Chondrocyte (in vitro differentiated cells): Measurements from ENCODE around the gene SVIL. TPM values are rescaled to one million over a fixed set of nuclear protein-coding genes. Genes with fewer than 3 reads are reported as not detected.

Source experiments
- DNase-seq: peaks from one replicate; pipeline ENCODE4 v3.0.0; 2021; ENCODE audit warnings: mixed read lengths, low spot score
- H3K27ac Mint-ChIP-seq: one replicate; pipeline ENCODE4 v1.8.0; 2021; ENCODE audit warnings: mild to moderate bottlenecking, moderate library complexity, mixed read lengths; ENCODE audit not compliant: unreplicated experiment
- H3K27me3 Mint-ChIP-seq: 2 replicates; pipeline ENCODE4 v1.8.0; 2021; ENCODE audit warnings: low read depth, mixed read lengths
- H3K36me3 Mint-ChIP-seq: 2 replicates; pipeline ENCODE4 v1.8.0; 2021; ENCODE audit warnings: low read depth, mixed read lengths
- H3K4me1 Mint-ChIP-seq: 2 replicates; pipeline ENCODE4 v1.8.0; 2021; ENCODE audit warnings: low read depth, mild to moderate bottlenecking, mixed read lengths
- H3K4me3 Mint-ChIP-seq: one replicate; pipeline ENCODE4 v1.8.0; 2021; ENCODE audit warnings: mild to moderate bottlenecking, moderate library complexity, mixed read lengths; ENCODE audit not compliant: unreplicated experiment
- H3K9me3 Mint-ChIP-seq: 2 replicates; pipeline ENCODE4 v1.8.0; 2021; ENCODE audit warnings: low read depth, mixed read lengths
- total RNA-seq: library from RNA; stranded (reverse); gene quantifications from 3 replicates; pipeline ENCODE4 v1.2.1, GENCODE V29; 2021
- TF ChIP-seq, protein P1 (sequence below): fragments of 200-600 bp; sonication (generic); IDR thresholded peaks from 2 replicates; pipeline ENCODE4 v1.5.0; 2021; ENCODE audit warnings: antibody characterized with exemption, mild to moderate bottlenecking, moderate library complexity

Gene SVIL
- total RNA-seq, 1 donor from 2014 or later = 112 TPM

DNA sequence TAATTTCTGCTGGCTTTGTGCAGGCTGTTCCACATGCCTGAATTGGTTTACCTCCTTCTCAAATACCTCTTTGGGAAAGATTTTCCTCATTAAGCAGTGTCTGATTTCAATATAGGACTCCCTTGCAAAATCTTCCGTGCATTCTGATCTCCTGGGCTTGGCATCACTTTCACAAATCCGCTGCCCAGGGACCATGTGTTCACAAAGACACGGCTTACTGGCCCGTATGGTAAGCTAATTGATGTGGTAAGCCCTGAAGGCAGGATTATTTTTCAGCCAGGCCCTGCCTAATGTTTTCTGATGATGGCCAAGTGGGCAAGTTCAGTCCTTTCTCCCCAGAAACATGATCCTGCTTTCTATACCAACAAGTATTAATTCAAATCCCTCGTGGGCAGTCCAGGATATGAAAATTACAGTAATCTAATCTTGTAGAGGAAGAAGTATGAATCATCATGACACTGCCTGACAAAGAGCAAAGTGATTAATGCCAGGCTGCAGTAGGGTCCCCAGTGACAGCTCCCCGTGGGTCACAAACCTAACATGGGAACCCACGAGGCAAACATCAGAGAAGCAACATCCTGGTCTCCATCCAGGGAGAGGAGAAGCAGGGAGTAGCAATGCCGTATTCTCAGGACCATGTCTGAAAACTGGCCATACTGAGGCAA is 11.6 kb upstream of the SVIL start:
- Mint-ChIP-seq H3K9me3 (no peaks in the 10 kb centered on the region), H3K4me3 (peak overlapping the region; percentile 8), H3K27ac (peak overlapping the region; percentile 91), H3K36me3 (peaks cover under 1% of the 10 kb centered on the region), H3K4me1 (peaks cover 90% of the 10 kb centered on the region), H3K27me3 (no peaks in the 10 kb centered on the region)
- DNase-seq = no peak
- TF ChIP-seq, protein P1, sequence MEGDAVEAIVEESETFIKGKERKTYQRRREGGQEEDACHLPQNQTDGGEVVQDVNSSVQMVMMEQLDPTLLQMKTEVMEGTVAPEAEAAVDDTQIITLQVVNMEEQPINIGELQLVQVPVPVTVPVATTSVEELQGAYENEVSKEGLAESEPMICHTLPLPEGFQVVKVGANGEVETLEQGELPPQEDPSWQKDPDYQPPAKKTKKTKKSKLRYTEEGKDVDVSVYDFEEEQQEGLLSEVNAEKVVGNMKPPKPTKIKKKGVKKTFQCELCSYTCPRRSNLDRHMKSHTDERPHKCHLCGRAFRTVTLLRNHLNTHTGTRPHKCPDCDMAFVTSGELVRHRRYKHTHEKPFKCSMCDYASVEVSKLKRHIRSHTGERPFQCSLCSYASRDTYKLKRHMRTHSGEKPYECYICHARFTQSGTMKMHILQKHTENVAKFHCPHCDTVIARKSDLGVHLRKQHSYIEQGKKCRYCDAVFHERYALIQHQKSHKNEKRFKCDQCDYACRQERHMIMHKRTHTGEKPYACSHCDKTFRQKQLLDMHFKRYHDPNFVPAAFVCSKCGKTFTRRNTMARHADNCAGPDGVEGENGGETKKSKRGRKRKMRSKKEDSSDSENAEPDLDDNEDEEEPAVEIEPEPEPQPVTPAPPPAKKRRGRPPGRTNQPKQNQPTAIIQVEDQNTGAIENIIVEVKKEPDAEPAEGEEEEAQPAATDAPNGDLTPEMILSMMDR = no peak

DNA sequence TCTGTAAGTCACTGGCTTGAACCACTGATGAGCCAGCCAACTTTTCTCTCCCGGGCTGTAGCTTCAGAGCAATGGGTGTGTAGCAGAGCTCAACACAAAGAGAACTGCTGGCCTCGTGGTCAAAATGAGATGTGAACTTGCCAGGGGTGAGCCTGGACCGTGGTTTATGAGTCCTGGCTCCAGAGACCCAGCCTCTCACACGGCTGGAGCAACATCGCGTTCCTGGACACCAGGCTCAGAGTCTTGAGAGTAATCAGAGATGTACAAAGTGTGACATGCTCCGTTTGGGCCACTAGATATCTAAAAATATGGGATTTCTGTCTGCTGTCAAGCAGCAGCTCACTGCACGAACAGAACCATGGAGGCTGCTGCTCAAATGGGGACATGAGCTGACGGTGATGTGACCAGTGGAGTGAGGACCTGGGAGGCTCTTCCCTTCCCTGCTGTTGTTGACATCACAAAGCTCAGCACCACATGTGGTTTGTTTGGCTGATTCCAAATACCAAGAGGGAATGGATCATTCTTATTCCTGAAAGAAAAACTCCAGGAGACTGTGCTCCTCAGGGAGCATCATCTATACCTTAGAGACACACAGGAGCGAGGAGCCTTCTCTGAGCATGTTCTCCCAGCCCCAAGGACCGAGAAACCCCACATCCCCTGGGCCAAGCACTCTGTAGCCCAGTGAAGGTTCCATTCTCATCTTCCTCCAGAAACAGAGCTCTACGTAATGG is 9.2 kb upstream of the SVIL start:
- TF ChIP-seq, protein P1 = no peak
- Mint-ChIP-seq H3K4me3 (no peak overlapping the region), H3K36me3 (peaks cover 3% of the 10 kb centered on the region), H3K27ac (peak overlapping the region; percentile 74), H3K4me1 (peaks cover 67% of the 10 kb centered on the region), H3K27me3 (no peaks in the 10 kb centered on the region), H3K9me3 (no peaks in the 10 kb centered on the region)
- no peak for DNase-seq

DNA sequence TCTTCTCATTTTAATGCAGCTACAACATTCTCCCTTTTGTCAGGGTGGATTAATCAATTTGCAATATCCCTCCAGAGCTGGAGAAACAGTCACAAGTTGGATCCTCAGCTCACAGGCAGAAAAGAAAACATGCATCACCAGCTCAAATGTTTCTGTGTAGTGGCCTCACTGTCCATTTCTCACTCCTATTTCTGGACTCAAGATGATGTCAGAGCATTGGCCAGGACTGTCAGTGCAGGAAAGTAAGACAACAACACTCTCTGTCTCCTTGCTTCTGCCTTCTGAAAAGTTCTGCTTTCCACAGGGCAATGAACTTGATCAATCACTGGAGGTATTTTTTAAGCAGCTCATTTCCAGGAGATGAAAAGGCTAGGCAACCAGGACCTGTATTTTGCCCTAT is 8.2 kb upstream of the SVIL start:
- TF ChIP-seq, protein P1 = no peak
- no peaks in the 10 kb centered on the region for H3K9me3 Mint-ChIP-seq
- H3K4me1 Mint-ChIP-seq = peaks cover 58% of the 10 kb centered on the region
- H3K27me3 Mint-ChIP-seq = no peaks in the 10 kb centered on the region
- DNase-seq = no peak
- H3K36me3 Mint-ChIP-seq = peaks cover 3% of the 10 kb centered on the region
- no peak overlapping the region for H3K4me3 Mint-ChIP-seq
- peak overlapping the region; percentile 88 for H3K27ac Mint-ChIP-seq

DNA sequence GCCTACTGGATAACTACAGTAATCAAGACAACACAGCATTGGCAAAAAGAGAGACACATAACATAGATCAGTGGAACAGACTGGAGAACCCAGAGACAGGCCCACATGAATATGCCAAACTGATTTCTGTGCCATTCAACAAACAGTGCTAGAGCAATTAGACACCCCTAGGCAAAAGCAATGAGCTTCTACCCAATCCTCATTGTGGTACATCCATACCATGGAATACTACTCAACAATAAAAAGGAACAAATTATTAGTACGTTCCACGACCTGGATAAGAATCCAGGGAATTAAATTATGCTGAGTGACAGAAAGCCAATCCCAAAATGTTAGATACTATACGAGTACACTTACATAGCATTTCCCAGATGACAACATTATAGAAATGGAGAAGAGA is 2.8 kb upstream of the SVIL start:
- Mint-ChIP-seq H3K27ac (no peak overlapping the region), H3K27me3 (no peaks in the 10 kb centered on the region), H3K36me3 (peaks cover 3% of the 10 kb centered on the region), H3K4me3 (no peak overlapping the region), H3K4me1 (peaks cover 50% of the 10 kb centered on the region), H3K9me3 (no peaks in the 10 kb centered on the region)
- no peak for DNase-seq
- TF ChIP-seq, protein P1 = no peak

DNA sequence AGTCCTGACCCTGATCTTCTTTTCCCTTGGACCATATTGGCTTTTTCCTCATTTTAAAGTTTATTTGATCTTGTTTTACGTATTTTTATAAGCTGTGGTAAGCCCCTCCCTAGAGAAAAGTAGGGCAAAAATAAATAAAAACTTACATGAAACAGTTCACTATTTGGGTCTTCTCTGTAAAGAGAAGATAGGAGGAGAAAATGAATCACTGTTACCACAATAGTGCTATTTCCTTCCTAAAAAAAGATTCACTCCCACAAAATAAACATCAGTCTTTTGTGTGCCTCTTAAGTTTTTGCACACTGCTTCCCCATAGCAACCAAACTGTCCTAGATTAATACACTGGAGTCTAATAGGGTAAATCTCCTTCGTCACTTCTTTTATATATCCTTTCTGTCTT is 1.4 kb upstream of the SVIL start:
- peak overlapping the region; percentile 19 for H3K4me3 Mint-ChIP-seq
- no peaks in the 10 kb centered on the region for H3K27me3 Mint-ChIP-seq
- no peaks in the 10 kb centered on the region for H3K9me3 Mint-ChIP-seq
- H3K36me3 Mint-ChIP-seq = peaks cover 3% of the 10 kb centered on the region
- peak overlapping the region; percentile 97 for H3K27ac Mint-ChIP-seq
- no peak for DNase-seq
- H3K4me1 Mint-ChIP-seq = peaks cover 51% of the 10 kb centered on the region
- TF ChIP-seq, protein P1 = no peak
